Activated naive CD8-positive, alpha-beta T cell treated with anti-CD3 and anti-CD28 coated beads, Interleukin-2, amount 50 U/mL, for 24 hours (primary cell): ENCODE measurements around the gene PCARE.

ENCODE experiments used
- ATAC-seq: fragments of 150-1000 bp; cut with Tn5 transposase; one replicate; pipeline ENCODE4 v1.10.0; 2021
- DNase-seq: peaks from one replicate; pipeline ENCODE4 v3.0.0; 2021
- H3K27ac Mint-ChIP-seq: one replicate; pipeline ENCODE4 v1.8.0; 2021; ENCODE audit warnings: mild to moderate bottlenecking, mixed read lengths
- H3K27me3 Mint-ChIP-seq: one replicate; pipeline ENCODE4 v1.8.0; 2021; ENCODE audit warnings: mixed read lengths
- H3K36me3 Mint-ChIP-seq: one replicate; pipeline ENCODE4 v1.8.0; 2021; ENCODE audit warnings: low read depth, mixed read lengths
- H3K4me1 Mint-ChIP-seq: one replicate; pipeline ENCODE4 v1.8.0; 2021; ENCODE audit warnings: mixed read lengths
- H3K4me3 Mint-ChIP-seq: one replicate; pipeline ENCODE4 v1.8.0; 2021; ENCODE audit warnings: mild to moderate bottlenecking, moderate library complexity, mixed read lengths
- H3K9me3 Mint-ChIP-seq: one replicate; pipeline ENCODE4 v1.8.0; 2021; ENCODE audit warnings: mixed read lengths

PCARE gene

GRCh38 chr2:29074411-29074810 is at the start of gene PCARE:
PCARE (minus strand) TSS chr2:29074523; CDS start chr2:29074261, 262 bp downstream.
- Mint-ChIP-seq H3K9me3 (peaks cover 5% of the 10 kb centered on the region), H3K36me3 (no peaks in the 10 kb centered on the region), H3K27ac (no peak within 1 kb of the TSS), H3K4me3 (no peak within 1 kb of the TSS), H3K4me1 (no peaks in the 10 kb centered on the region), H3K27me3 (no peaks in the 10 kb centered on the region)
- ATAC-seq (no peak), DNase-seq (no peak)

DNA sequence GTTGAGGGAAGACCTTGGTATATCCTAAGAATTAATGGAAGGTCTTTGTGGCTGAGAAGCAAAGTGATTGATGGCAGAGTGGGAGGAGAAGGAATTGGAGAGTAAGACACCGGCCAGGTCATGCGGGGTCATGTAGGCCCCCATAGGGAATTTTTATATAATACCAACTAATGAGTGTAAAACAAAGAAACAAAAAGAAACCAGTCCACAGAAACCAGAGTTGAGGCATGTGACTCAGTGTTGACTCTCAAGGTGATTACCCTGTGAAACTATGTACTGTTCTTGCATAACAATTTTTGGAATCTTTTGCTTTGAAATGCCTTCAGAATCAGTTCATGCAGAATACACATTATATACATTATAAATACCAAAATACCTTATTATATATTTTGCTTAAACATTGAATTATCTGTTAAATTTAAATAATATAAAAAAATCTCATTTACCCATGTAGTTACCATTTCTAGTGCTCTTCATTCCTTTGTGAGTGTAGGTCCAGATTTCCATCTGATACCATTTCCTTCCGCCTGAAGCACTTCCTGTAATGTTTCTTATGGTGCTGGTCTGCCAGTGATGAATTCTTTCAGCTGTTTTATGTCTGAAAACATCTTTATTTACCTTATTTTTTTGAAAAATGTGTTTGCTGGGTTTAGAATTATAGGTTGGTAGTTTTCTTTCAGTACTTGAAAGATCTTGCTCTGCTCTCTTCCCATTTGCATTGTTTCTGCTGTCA is 49.5 kb upstream of the PCARE start:
- peak; percentile 93 for ATAC-seq
- DNase-seq = peak; percentile 7

DNA sequence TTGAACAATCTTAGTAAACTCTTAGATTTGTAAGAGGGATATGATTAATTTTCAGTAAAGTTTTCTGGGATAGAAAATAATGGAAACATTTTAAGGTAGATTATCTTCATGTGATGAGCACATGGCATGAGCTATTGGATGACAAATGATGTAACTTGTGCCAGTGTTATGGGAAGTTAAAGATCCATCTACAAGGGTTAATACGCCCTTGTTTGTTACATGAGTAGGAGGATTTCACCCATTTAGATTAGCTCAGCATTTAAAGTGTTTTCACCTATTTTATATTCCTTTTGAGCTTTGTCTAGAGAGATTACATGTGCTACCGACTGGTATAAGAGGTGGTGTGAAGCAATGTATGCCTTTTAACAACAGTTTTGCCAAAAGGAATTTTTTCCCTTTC is 46.5 kb upstream of the PCARE start:
- ATAC-seq (no peak), DNase-seq (no peak)
- Mint-ChIP-seq H3K27ac (no peak overlapping the region), H3K36me3 (peaks cover 47% of the 10 kb centered on the region), H3K9me3 (peaks cover 10% of the 10 kb centered on the region), H3K4me3 (no peak overlapping the region), H3K4me1 (peaks cover 60% of the 10 kb centered on the region), H3K27me3 (no peaks in the 10 kb centered on the region)

More for the DNA sequence above, 49.5 kb upstream of the PCARE start:
- Mint-ChIP-seq H3K27me3 (no peaks in the 10 kb centered on the region), H3K4me1 (peaks cover 49% of the 10 kb centered on the region), H3K36me3 (peaks cover 50% of the 10 kb centered on the region), H3K9me3 (peaks cover 10% of the 10 kb centered on the region), H3K4me3 (no peak overlapping the region), H3K27ac (no peak overlapping the region)

GRCh38 chr2:29119211-29119610 is 44.9 kb upstream of the PCARE start:
- Mint-ChIP-seq H3K4me1 (peaks cover 64% of the 10 kb centered on the region), H3K4me3 (no peak overlapping the region), H3K36me3 (peaks cover 32% of the 10 kb centered on the region), H3K27me3 (peaks cover 3% of the 10 kb centered on the region), H3K9me3 (peaks cover 9% of the 10 kb centered on the region), H3K27ac (no peak overlapping the region)
- ATAC-seq (no peak), DNase-seq (no peak)

DNA sequence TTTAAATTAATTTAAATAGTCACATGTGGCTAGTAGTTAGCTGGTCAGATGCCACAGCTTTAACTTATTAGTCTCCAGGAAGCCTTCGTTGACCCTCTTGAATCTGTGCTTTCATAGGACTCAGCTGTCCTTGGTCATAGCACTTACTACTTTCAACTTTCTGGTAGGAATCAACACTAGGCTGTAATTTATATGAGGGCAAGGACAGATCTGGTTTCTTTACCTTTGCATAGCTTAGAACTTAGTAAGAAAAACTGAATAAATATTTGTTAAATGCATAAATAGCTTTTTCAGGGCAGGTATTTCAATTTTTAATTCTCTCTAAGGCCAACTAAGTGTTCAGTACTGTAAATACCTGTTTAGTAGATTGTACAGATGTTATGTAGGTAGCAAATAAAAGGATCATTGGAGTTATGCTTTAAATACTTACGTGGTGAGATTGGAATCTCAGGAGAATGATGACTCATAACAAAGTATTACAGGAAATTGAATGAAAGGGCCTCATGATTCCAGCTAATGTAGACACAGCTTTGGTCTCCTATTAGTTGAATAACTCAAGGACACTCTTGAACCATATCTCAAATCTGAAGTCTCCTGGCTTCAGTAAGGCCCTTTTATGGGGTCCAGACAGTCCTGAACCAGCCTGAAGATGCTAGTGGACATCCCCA is 43.4 kb upstream of the PCARE start:
- ATAC-seq = no peak
- H3K27ac Mint-ChIP-seq = no peak overlapping the region
- no peaks in the 10 kb centered on the region for H3K9me3 Mint-ChIP-seq
- H3K36me3 Mint-ChIP-seq = peaks cover 20% of the 10 kb centered on the region
- DNase-seq = no peak
- peaks cover 52% of the 10 kb centered on the region for H3K4me1 Mint-ChIP-seq
- peak overlapping the region; percentile 10 for H3K4me3 Mint-ChIP-seq
- peaks cover 5% of the 10 kb centered on the region for H3K27me3 Mint-ChIP-seq

DNA sequence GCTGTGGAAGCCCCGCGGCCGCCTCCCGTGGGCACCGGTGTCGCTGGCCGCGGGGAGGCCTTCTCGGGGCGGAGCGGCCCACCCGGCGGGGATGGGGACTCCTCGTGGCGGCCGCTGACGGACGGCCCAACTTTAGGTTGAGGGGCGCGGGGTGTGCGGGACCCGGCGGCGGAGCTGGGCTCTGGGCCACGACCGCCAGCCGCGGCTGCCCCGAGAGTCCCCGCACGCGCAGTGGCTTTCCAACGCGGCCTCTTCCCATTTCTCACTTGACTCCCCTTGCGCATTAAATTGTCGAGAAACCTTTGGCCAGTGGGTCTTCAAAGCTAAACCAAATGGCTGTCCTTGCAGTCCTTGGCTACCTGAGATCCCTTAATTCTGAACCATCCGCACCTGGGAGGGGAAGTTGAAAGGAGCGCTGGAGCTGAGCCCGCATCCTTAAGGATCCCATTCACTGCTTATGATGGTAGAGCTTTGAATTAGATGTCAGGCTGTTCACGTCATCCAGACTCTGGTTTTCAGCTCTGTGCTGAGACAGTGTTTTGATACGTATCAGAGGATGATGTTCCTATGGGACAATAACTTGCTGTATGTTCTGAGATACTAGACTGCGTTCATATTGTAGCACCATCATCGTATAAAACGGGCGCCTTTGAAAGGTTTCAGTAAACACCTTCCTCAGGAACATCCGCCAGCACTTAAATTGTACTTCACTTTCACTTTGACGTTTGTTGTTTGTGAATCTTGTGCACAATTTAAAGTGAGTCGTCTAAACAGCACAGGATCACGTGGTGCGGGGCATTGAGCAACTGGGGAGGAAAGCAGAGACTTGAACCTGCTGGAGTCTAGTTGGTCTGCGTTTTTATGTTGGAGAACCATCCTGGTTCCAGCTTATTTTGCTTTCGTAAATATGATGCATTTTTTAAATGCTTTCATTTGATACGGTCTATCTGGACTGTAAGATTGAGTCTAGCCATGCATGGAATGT is 41.8 kb upstream of the PCARE start:
- peaks cover 5% of the 10 kb centered on the region for H3K36me3 Mint-ChIP-seq
- peak; percentile 52 for DNase-seq
- peaks cover 5% of the 10 kb centered on the region for H3K27me3 Mint-ChIP-seq
- H3K4me3 Mint-ChIP-seq = peak overlapping the region; percentile 90
- ATAC-seq = peak; percentile 52
- H3K9me3 Mint-ChIP-seq = no peaks in the 10 kb centered on the region
- H3K27ac Mint-ChIP-seq = peak overlapping the region; percentile 91
- H3K4me1 Mint-ChIP-seq = peaks cover 50% of the 10 kb centered on the region

DNA sequence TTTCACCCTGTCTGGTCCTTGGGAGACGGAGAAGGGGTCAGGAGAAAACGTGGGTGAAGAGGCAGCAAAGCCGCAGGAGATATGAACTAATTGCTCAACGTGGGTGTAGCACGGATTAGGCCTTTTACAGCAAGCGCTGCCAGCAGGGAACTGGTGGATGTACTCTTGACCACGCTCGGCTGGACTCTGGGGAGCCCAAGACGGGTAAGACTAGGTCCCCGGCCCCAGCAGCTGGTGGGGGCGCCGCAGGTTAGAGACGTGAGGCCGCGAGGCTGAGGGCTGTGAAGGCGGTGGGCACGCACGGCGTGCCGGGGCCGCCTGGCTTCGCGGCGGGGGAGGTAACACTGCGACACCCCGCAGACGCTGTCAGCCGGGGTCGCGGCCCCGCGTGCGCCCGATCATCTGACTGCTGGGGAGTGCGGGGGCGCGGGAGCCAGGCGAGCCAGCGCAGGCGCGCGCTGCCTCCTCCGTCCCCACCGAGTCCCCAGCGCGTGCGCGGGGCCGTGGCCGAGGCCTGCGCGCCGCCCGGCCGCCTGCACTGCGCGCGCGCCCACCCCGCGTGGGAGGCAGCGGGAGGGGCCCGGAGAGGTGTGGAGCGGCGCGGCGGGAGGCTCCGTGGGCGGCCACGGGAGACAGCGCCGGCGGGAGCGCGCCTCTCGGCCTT is 40.8 kb upstream of the PCARE start, which contains the start of gene CLIP4:
TSS of gene CLIP4 (plus strand) at position 470 of the 664 bp plus-strand sequence. CDS start 5,974 bp downstream, outside the sequence.
- Mint-ChIP-seq H3K36me3 (peaks cover 2% of the 10 kb centered on the region), H3K4me1 (peaks cover 52% of the 10 kb centered on the region), H3K4me3 (peak within 1 kb of the TSS; percentile 90), H3K9me3 (no peaks in the 10 kb centered on the region), H3K27ac (peak within 1 kb of the TSS; percentile 96), H3K27me3 (peaks cover 5% of the 10 kb centered on the region)
- ATAC-seq (peak; percentile 72), DNase-seq (peak; percentile 71)

- Mint-ChIP-seq H3K9me3 (no peaks in the 10 kb centered on the region), H3K27me3 (peaks cover 6% of the 10 kb centered on the region), H3K4me3 (peak overlapping the region; percentile 84), H3K36me3 (peaks cover 2% of the 10 kb centered on the region), H3K4me1 (peaks cover 49% of the 10 kb centered on the region), H3K27ac (peak overlapping the region; percentile 96)
- DNase-seq (peak; percentile 8), ATAC-seq (no peak)
Measured at GRCh38 chr2:29114586-29114945, 40.2 kb upstream of the PCARE start.

DNA sequence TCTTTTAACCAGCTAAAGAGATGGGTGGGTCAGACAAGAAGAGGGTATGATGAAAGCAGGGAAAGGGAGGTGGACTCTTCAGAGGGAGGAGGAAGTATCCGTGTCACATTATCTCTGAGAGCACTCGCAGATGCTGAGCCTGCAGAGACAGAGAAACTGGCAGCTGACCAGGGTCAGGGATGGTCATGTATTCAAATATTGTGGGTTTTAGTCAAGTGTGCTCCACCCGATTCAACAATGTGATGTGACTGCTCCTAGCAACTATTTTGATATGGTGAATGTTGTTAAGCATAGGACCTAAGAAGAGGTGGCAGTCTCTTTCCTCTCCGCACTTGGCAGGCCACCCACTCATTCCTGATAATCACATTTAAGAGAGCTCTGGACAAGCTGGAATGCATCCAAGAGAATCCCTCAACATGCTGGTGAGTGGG is 39.6 kb upstream of the PCARE start:
- peaks cover 2% of the 10 kb centered on the region for H3K36me3 Mint-ChIP-seq
- H3K4me1 Mint-ChIP-seq = peaks cover 42% of the 10 kb centered on the region
- no peak overlapping the region for H3K27ac Mint-ChIP-seq
- peaks cover 7% of the 10 kb centered on the region for H3K27me3 Mint-ChIP-seq
- DNase-seq (no peak), ATAC-seq (no peak)
- H3K9me3 Mint-ChIP-seq = no peaks in the 10 kb centered on the region
- peak overlapping the region; percentile 84 for H3K4me3 Mint-ChIP-seq

DNA sequence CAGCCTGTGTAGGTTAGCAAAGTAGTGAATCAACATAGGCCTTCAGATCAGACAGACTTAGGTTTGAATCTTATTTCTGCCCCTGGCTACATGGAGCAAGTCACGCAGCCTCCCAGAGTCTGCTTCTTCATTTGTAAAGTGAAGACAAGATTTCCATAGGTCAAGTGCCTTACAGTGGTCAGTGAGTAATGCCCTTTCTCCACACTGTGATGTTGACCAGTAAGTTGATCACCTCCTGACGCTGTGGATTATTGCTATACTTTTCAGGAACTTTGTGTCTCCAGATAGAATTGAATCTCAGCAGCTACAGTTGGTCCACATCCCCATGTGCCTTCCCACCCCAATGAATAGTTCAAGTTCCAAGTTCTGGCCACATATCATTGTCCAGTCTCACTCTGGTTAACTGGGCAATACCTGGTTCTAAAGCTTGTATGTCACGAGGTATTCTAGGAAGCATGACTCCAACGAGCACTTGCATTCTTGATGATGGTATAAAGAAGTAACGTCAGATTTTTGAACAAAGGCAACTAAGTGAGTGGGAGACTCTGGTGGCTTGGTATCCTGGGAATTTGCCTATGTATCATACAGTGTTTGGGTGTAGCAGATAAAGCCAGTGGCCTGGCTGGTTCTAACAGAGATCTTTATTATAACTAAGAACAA is 38.8 kb upstream of the PCARE start:
- peaks cover 7% of the 10 kb centered on the region for H3K27me3 Mint-ChIP-seq
- DNase-seq (no peak), ATAC-seq (no peak)
- H3K27ac Mint-ChIP-seq = no peak overlapping the region
- peaks cover 38% of the 10 kb centered on the region for H3K4me1 Mint-ChIP-seq
- peaks cover 2% of the 10 kb centered on the region for H3K36me3 Mint-ChIP-seq
- H3K9me3 Mint-ChIP-seq = no peaks in the 10 kb centered on the region
- H3K4me3 Mint-ChIP-seq = no peak overlapping the region

DNA sequence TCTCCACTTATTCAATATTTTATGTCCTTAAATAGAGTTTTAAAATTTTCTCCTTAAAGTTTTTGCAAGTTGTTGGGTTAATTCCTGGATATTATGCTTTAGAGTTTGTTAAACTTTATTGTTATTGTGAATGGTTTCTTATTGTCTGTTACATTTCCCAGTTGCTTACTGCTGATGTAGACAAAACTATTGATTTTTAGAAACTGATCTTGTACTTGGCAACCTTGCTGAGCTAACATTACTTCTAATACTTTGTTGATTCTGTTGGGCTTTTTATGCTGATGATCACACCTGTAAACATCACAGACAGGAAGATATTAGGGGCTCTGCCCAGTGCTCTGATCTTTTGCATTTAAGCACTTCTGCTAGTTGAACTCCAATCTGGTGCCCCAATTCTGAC is 38.1 kb upstream of the PCARE start:
- no peak for ATAC-seq
- peaks cover 2% of the 10 kb centered on the region for H3K36me3 Mint-ChIP-seq
- H3K4me3 Mint-ChIP-seq = no peak overlapping the region
- peaks cover 30% of the 10 kb centered on the region for H3K4me1 Mint-ChIP-seq
- no peaks in the 10 kb centered on the region for H3K9me3 Mint-ChIP-seq
- no peak overlapping the region for H3K27ac Mint-ChIP-seq
- peaks cover 7% of the 10 kb centered on the region for H3K27me3 Mint-ChIP-seq
- no peak for DNase-seq

DNA sequence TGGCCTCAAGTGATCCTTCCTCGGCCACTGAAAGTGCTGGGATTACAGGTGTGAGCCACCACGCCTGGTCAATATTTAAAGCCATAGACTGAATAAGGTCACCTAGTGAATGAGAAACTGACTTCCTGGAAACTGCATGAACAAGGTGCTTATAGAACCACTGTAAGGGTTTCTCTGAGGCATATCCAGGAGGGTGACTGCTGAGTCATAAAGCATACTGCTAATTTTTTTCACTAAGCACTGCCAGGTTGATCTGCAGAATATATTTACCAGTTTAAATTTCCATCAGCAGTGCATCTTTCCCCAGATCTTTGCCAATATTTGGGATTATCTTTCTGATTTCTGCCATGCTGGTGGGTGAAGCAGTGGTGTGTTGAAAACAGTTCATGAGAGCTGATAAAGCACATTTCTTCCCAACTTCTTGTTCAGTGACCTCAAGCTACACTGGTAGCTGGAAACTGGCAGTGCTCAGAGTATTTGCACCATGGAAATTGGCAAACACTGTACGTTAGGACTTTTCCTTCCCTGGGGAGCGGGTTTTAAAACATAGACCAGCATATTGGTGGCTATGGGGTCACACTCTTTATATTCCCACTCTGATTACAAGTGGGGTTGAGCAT is 36.7 kb upstream of the PCARE start:
- Mint-ChIP-seq H3K27ac (no peak overlapping the region), H3K27me3 (peaks cover 7% of the 10 kb centered on the region), H3K4me3 (no peak overlapping the region), H3K9me3 (no peaks in the 10 kb centered on the region), H3K36me3 (no peaks in the 10 kb centered on the region), H3K4me1 (peaks cover 22% of the 10 kb centered on the region)
- ATAC-seq = no peak
- no peak for DNase-seq

- Mint-ChIP-seq H3K4me1 (peaks cover 13% of the 10 kb centered on the region), H3K27ac (no peak overlapping the region), H3K4me3 (no peak overlapping the region), H3K9me3 (no peaks in the 10 kb centered on the region), H3K27me3 (peaks cover 4% of the 10 kb centered on the region), H3K36me3 (no peaks in the 10 kb centered on the region)
- ATAC-seq = no peak
- DNase-seq = no peak
Measured at GRCh38 chr2:29109246-29109645, 34.9 kb upstream of the PCARE start.
